G401 (cell line): ENCODE measurements around the gene DHX8. TPM values are rescaled to one million over a fixed set of nuclear protein-coding genes. Genes with fewer than 3 reads are reported as not detected.
A peak's percentile ranks its signal among the peaks of the same experiment; 100 is the strongest.
"Not testable (repeated sequence)": the region's sequence is repeated elsewhere in the genome, so short reads cannot be mapped to it uniquely, and the experiment has no call there.

Experiments
- DNase-seq: peaks from one replicate; pipeline ENCODE4 v3.0.0-alpha.2; 2015; ENCODE audit warnings: low spot score
- in situ Hi-C: cut with HindIII; loops from 2 replicates; pipeline ENCODE4 v1.10.0; 2016; ENCODE audit warnings: low sequenced_read_pairs, mixed read lengths
- total RNA-seq: library from RNA; depleted of rRNA; stranded (reverse); fragments of >200 nt; shearing (Covaris generic); gene quantifications from 2 replicates; pipeline ENCODE4 v1.2.3, GENCODE V29; 2014; rRNA removed

Gene DHX8
- 25.9 and 43.7 TPM in 2 replicates for total RNA-seq

- in situ Hi-C loops = no loop called here
- DNase-seq = peak; percentile 99
Observed at GRCh38 chr17:43483674-43484551, at the start of gene DHX8. Gene DHX8 (plus strand): TSS chr17:43483975. CDS start chr17:43484038, 63 bp downstream.

- in situ Hi-C loops = no loop called here
- no peak for DNase-seq
Observed at GRCh38 chr17:43434902-43435319, 48.9 kb upstream of the DHX8 start.

- in situ Hi-C loops = no loop called here
Observed at GRCh38 chr17:43437756-43438155, 46.0 kb upstream of the DHX8 start.

GRCh38 chr17:43438626-43439025 lies 45.1 kb upstream of the DHX8 start:
- in situ Hi-C loops = no loop called here
- no peak for DNase-seq

More at GRCh38 chr17:43437756-43438155, 46.0 kb upstream of the DHX8 start:
- DNase-seq = no peak

GRCh38 chr17:43439041-43439440 lies 44.7 kb upstream of the DHX8 start:
- no peak for DNase-seq
- in situ Hi-C loops = no loop called here

GRCh38 chr17:43442711-43443110 lies 41.1 kb upstream of the DHX8 start:
- in situ Hi-C loops = no loop called here
- no peak for DNase-seq

- DNase-seq = no peak
- in situ Hi-C loops = no loop called here
Observed at GRCh38 chr17:43443381-43443780, 40.4 kb upstream of the DHX8 start.

GRCh38 chr17:43444223-43445008 lies 39.4 kb upstream of the DHX8 start:
- in situ Hi-C loops = no loop called here
- no peak for DNase-seq

GRCh38 chr17:43445009-43445589 lies 38.7 kb upstream of the DHX8 start:
- no peak for DNase-seq
- in situ Hi-C loops = no loop called here

- DNase-seq = no peak
- in situ Hi-C loops = no loop called here
Observed at GRCh38 chr17:43446773-43447172, 37.0 kb upstream of the DHX8 start.

GRCh38 chr17:43448720-43449469 lies 34.9 kb upstream of the DHX8 start:
- in situ Hi-C loops = no loop called here
- no peak for DNase-seq

- in situ Hi-C loops = no loop called here
- DNase-seq = no peak
Observed at GRCh38 chr17:43449470-43450248, 34.1 kb upstream of the DHX8 start.

GRCh38 chr17:43450791-43451190 lies 33.0 kb upstream of the DHX8 start:
- DNase-seq, in situ Hi-C loops: not testable (repeated sequence)

- DNase-seq, in situ Hi-C loops: not testable (repeated sequence)
Observed at GRCh38 chr17:43451741-43452140, 32.0 kb upstream of the DHX8 start.

GRCh38 chr17:43453331-43453812 lies 30.4 kb upstream of the DHX8 start:
- DNase-seq = no peak
- in situ Hi-C loops = no loop called here

- no peak for DNase-seq
- in situ Hi-C loops = no loop called here
Observed at GRCh38 chr17:43454868-43455267, 28.9 kb upstream of the DHX8 start.

GRCh38 chr17:43456029-43456428 lies 27.7 kb upstream of the DHX8 start:
- in situ Hi-C loops = no loop called here

GRCh38 chr17:43456661-43457361 lies 27.0 kb upstream of the DHX8 start:
- in situ Hi-C loops = no loop called here
- DNase-seq = no peak

More at GRCh38 chr17:43456029-43456428, 27.7 kb upstream of the DHX8 start:
- no peak for DNase-seq
